DND-41 (cell line): ENCODE results near the gene ADIPOQ.

Experiments used
- ATAC-seq: fragments of 200-7000 bp; cut with Tn5 transposase; 3 replicates; pipeline ENCODE4 v1.9.1; 2021; ENCODE audit warnings: low read depth; ENCODE audit not compliant: insufficient read depth
- DNase-seq: peaks from one replicate; pipeline ENCODE4 v3.0.0-alpha.2; 2020
- H2AFZ ChIP-seq: 2 replicates; pipeline ENCODE4 v1.6.0; 2012; ENCODE audit warnings: low read depth, low read length
- H3K27ac ChIP-seq: 2 replicates; pipeline ENCODE4 v1.5.1; 2012; ENCODE audit warnings: low read length, inconsistent platforms
- H3K27me3 ChIP-seq: fragments of 200-600 bp; sonication (generic); 2 replicates; pipeline ENCODE4 v1.6.0; 2012; ENCODE audit warnings: low read length, mild to moderate bottlenecking, inconsistent platforms; ENCODE audit not compliant: insufficient read depth, poor library complexity
- H3K36me3 ChIP-seq: 2 replicates; pipeline ENCODE4 v1.5.1; 2012; ENCODE audit warnings: low read length, inconsistent platforms; ENCODE audit not compliant: insufficient read depth
- H3K4me1 ChIP-seq: 2 replicates; pipeline ENCODE4 v1.5.1; 2012; ENCODE audit warnings: mild to moderate bottlenecking, low read length; ENCODE audit not compliant: insufficient read depth
- H3K4me2 ChIP-seq: 2 replicates; pipeline ENCODE4 v1.6.0; 2012; ENCODE audit warnings: mild to moderate bottlenecking, moderate library complexity, low read length, inconsistent platforms; ENCODE audit not compliant: insufficient read depth
- H3K4me3 ChIP-seq, 2 experiments: fragments of 200-600 bp in 1 of 2; shearing (Covaris generic) in 1 of 2; 2 replicates each; pipeline ENCODE4 v1.5.1; 2012 to 2016; ENCODE audit warnings: inconsistent platforms in 2 of 2, low read length in 2 of 2, mild to moderate bottlenecking in 2 of 2, low read depth in 1 of 2, moderate library complexity in 1 of 2
- H3K79me2 ChIP-seq: 2 replicates; pipeline ENCODE4 v1.6.0; 2012; ENCODE audit warnings: low read length, inconsistent platforms; ENCODE audit not compliant: insufficient read depth
- H3K9ac ChIP-seq: 2 replicates; pipeline ENCODE4 v1.6.0; 2012; ENCODE audit warnings: low read depth, mild to moderate bottlenecking, inconsistent platforms, low read length, moderate library complexity
- H3K9me3 ChIP-seq: 2 replicates; pipeline ENCODE4 v1.5.1; 2012; ENCODE audit warnings: low read length, moderate library complexity, mild to moderate bottlenecking, inconsistent platforms; ENCODE audit not compliant: insufficient read depth, severe bottlenecking
- H4K20me1 ChIP-seq: 2 replicates; pipeline ENCODE4 v1.6.0; 2012; ENCODE audit warnings: low read length; ENCODE audit not compliant: insufficient read depth
- EZH2 ChIP-seq: IDR thresholded peaks from 3 replicates; pipeline ENCODE4 v1.6.1; 2012; ENCODE audit warnings: borderline replicate concordance, low read depth, mild to moderate bottlenecking, moderate library complexity, low read length, inconsistent platforms; ENCODE audit not compliant: severe bottlenecking
- TF ChIP-seq, protein P1 (sequence below): IDR thresholded peaks from 2 replicates; pipeline ENCODE4 v1.5.1; 2012; ENCODE audit warnings: borderline replicate concordance, low read length, moderate library complexity, mild to moderate bottlenecking; ENCODE audit not compliant: poor library complexity, severe bottlenecking; ENCODE audit errors: extremely low read depth

The ADIPOQ gene

GRCh38 chr3:186825872-186826409, 16.6 kb upstream of the ADIPOQ start:
- H3K79me2 ChIP-seq, result no peaks in the 10 kb centered on the region
- H3K4me1 ChIP-seq, result peaks cover 16% of the 10 kb centered on the region
- H3K4me3 ChIP-seq, result no peak overlapping the region
- peaks cover 34% of the 10 kb centered on the region for H3K27me3 ChIP-seq
- no peak for DNase-seq
- H3K27ac ChIP-seq, result no peak overlapping the region
- no peak for ATAC-seq
- TF ChIP-seq, protein P1, sequence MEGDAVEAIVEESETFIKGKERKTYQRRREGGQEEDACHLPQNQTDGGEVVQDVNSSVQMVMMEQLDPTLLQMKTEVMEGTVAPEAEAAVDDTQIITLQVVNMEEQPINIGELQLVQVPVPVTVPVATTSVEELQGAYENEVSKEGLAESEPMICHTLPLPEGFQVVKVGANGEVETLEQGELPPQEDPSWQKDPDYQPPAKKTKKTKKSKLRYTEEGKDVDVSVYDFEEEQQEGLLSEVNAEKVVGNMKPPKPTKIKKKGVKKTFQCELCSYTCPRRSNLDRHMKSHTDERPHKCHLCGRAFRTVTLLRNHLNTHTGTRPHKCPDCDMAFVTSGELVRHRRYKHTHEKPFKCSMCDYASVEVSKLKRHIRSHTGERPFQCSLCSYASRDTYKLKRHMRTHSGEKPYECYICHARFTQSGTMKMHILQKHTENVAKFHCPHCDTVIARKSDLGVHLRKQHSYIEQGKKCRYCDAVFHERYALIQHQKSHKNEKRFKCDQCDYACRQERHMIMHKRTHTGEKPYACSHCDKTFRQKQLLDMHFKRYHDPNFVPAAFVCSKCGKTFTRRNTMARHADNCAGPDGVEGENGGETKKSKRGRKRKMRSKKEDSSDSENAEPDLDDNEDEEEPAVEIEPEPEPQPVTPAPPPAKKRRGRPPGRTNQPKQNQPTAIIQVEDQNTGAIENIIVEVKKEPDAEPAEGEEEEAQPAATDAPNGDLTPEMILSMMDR, result no peak
- TF ChIP-seq EZH2, result no peak
- H3K9ac ChIP-seq, result no peak overlapping the region
- H3K4me2 ChIP-seq, result peak overlapping the region; percentile 77; the same call in 1 of the 2 replicates
- H3K36me3 ChIP-seq, result no peaks in the 10 kb centered on the region
- H4K20me1 ChIP-seq, result no peaks in the 10 kb centered on the region; the same call in 1 of the 2 replicates
- H3K9me3 ChIP-seq, result no peaks in the 10 kb centered on the region
- no peak overlapping the region for H2AFZ ChIP-seq

- Histone ChIP-seq H3K27ac (no peak overlapping the region), H4K20me1 (no peaks in the 10 kb centered on the region; the same call in 1 of the 2 replicates), H3K4me2 (peak overlapping the region; percentile 77), H3K27me3 (peaks cover 35% of the 10 kb centered on the region), H2AFZ (no peak overlapping the region), H3K36me3 (no peaks in the 10 kb centered on the region), H3K9ac (peak overlapping the region; percentile 69; the same call in 1 of the 2 replicates), H3K79me2 (no peaks in the 10 kb centered on the region), H3K9me3 (no peaks in the 10 kb centered on the region), H3K4me3 (peak overlapping the region in 1 of 2 experiments; percentile 57; a peak in 2 of 4 replicates), H3K4me1 (peaks cover 16% of the 10 kb centered on the region)
- TF ChIP-seq, protein P1, result no peak
- no peak for TF ChIP-seq EZH2
- ATAC-seq (0 out of 3 replicates have a peak, but pooled peaks have one; percentile 4), DNase-seq (no peak)
These were observed 16.0 kb upstream of the ADIPOQ start for GRCh38 chr3:186826410-186826975.

DNA sequence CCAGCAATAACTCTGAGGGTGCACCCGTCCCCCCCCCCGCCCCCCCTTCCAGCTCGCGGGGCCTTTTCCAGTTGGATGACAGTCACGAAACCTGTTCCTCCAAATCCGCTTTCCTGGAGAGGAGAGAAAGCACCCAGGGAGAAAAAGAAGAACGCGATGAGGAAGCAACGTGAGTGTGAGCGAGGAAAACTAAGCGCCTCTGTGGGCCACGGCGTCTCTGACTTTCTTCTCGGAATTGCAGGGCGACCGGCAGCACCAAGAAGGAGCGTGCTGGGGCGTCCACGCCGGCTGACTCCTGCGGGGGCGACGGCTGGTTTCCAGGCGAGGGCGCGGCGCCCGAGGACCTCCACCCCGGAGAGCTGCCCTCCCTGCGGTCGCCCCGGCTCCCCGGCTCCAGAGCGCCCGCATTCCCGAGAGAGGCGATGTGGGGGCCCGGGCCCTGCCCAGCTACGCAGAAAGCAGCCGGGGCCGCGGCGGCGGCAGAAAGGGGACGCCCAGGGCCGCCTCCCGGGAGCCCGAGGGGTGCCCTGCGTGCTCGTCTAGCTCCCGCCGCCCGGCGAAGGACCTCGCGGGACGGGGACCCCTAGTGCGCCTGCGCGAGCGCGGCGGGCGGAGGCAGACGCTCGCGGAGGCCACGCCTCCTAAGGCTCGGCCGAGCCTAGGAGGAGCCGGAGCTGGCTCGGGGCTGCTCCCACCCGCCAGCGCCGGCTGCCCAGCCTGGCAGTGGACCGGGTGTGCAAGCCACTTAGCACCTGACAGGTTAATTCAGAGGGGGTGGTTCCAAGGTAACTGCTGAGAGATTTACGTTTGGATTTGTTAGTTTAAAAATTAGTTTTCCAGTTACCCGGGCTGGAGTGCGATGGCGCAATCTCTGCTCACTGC, 15.3 kb upstream of the ADIPOQ start:
- peak overlapping the region; percentile 77 for H3K4me2 ChIP-seq
- H3K79me2 ChIP-seq, result no peaks in the 10 kb centered on the region
- H3K4me1 ChIP-seq, result peaks cover 16% of the 10 kb centered on the region
- DNase-seq (peak; percentile 82), ATAC-seq (peak; percentile 95)
- peak overlapping the region; percentile 26 to 57; a peak in 3 of 4 replicates for H3K4me3 ChIP-seq
- peaks cover 40% of the 10 kb centered on the region for H3K27me3 ChIP-seq
- H3K9ac ChIP-seq, result peak overlapping the region; percentile 69
- peak overlapping the region; percentile 74 for H2AFZ ChIP-seq
- H3K9me3 ChIP-seq, result no peaks in the 10 kb centered on the region
- H3K27ac ChIP-seq, result no peak overlapping the region
- H4K20me1 ChIP-seq, result no peaks in the 10 kb centered on the region; the same call in 1 of the 2 replicates
- TF ChIP-seq, protein P1, result no peak
- no peaks in the 10 kb centered on the region for H3K36me3 ChIP-seq
